Measurements from ENCODE around the gene EQTN. TPM values are rescaled to one million over a fixed set of nuclear protein-coding genes. Genes with fewer than 3 reads are reported as not detected.

EQTN gene
- total RNA-seq, 3 donors from 2014 or later, result 0.73 to 0.98 TPM; not detected in 1

GRCh38 chr9:27273186-27273585 is 23.8 kb downstream of the EQTN start:
- Histone ChIP-seq H3K36me3 (no peaks in the 10 kb centered on the region), H3K4me3 (no peak overlapping the region), H3K27me3 (no peaks in the 10 kb centered on the region), H3K27ac (no peak overlapping the region), H3K9me3 (no peaks in the 10 kb centered on the region), H3K4me1 (no peaks in the 10 kb centered on the region)
- TF ChIP-seq CTCF (IDR thresholded peaks at IDR 0.05) (no peak), POLR2AphosphoS5 (IDR thresholded peaks at IDR 0.05) (no peak), POLR2A (IDR thresholded peaks at IDR 0.05) (no peak)
- intact Hi-C loops (cut with DNase I; ENCODE audit: low total_unique reads), result no loop called here
- no peak for DNase-seq (ENCODE audit: low spot score in 2 of 2)

- no peaks in the 10 kb centered on the region for H3K36me3 ChIP-seq
- no peaks in the 10 kb centered on the region for H3K27me3 ChIP-seq
- intact Hi-C loops (cut with DNase I; ENCODE audit: low total_unique reads), result no loop called here
- no peak for DNase-seq (ENCODE audit: low spot score in 2 of 2)
- no peak overlapping the region for H3K27ac ChIP-seq
- TF ChIP-seq POLR2A (IDR thresholded peaks at IDR 0.05), result no peak
- TF ChIP-seq CTCF (IDR thresholded peaks at IDR 0.05), result no peak
- no peak for TF ChIP-seq POLR2AphosphoS5 (IDR thresholded peaks at IDR 0.05)
- no peaks in the 10 kb centered on the region for H3K9me3 ChIP-seq
- no peaks in the 10 kb centered on the region for H3K4me1 ChIP-seq
- H3K4me3 ChIP-seq, result no peak overlapping the region
These were observed 24.8 kb downstream of the EQTN start for GRCh38 chr9:27272103-27272502.

- no peaks in the 10 kb centered on the region for H3K36me3 ChIP-seq
- H3K9me3 ChIP-seq, result no peaks in the 10 kb centered on the region
- H3K27ac ChIP-seq, result no peak overlapping the region
- intact Hi-C loops (cut with DNase I; ENCODE audit: low total_unique reads), result no loop called here
- no peak overlapping the region for H3K4me3 ChIP-seq
- no peak for DNase-seq (ENCODE audit: low spot score in 2 of 2)
- H3K27me3 ChIP-seq, result no peaks in the 10 kb centered on the region
- no peaks in the 10 kb centered on the region for H3K4me1 ChIP-seq
- TF ChIP-seq POLR2AphosphoS5 (IDR thresholded peaks at IDR 0.05), result no peak
- TF ChIP-seq POLR2A (IDR thresholded peaks at IDR 0.05), result no peak
- no peak for TF ChIP-seq CTCF (IDR thresholded peaks at IDR 0.05)
These were observed 35.3 kb downstream of the EQTN start for GRCh38 chr9:27261517-27262211.

GRCh38 chr9:27260789-27261516 is 36.0 kb downstream of the EQTN start:
- intact Hi-C loops (cut with DNase I; ENCODE audit: low total_unique reads), result no loop called here
- Histone ChIP-seq H3K27ac (no peak overlapping the region), H3K36me3 (no peaks in the 10 kb centered on the region), H3K4me1 (no peaks in the 10 kb centered on the region), H3K4me3 (no peak overlapping the region), H3K9me3 (no peaks in the 10 kb centered on the region), H3K27me3 (no peaks in the 10 kb centered on the region)
- DNase-seq (ENCODE audit: low spot score in 2 of 2), result no peak
- TF ChIP-seq CTCF (IDR thresholded peaks at IDR 0.05) (no peak), POLR2A (IDR thresholded peaks at IDR 0.05) (no peak), POLR2AphosphoS5 (IDR thresholded peaks at IDR 0.05) (no peak)

GRCh38 chr9:27258662-27259061 is 38.3 kb downstream of the EQTN start:
- no peak for DNase-seq (ENCODE audit: low spot score in 2 of 2)
- no peaks in the 10 kb centered on the region for H3K27me3 ChIP-seq
- intact Hi-C loops (cut with DNase I; ENCODE audit: low total_unique reads), result no loop called here
- no peaks in the 10 kb centered on the region for H3K36me3 ChIP-seq
- H3K4me1 ChIP-seq, result no peaks in the 10 kb centered on the region
- no peaks in the 10 kb centered on the region for H3K9me3 ChIP-seq
- H3K4me3 ChIP-seq, result no peak overlapping the region
- TF ChIP-seq CTCF (IDR thresholded peaks at IDR 0.05), result no peak
- no peak for TF ChIP-seq POLR2A (IDR thresholded peaks at IDR 0.05)
- no peak for TF ChIP-seq POLR2AphosphoS5 (IDR thresholded peaks at IDR 0.05)
- no peak overlapping the region for H3K27ac ChIP-seq
